Epithelial cell of proximal tubule (primary cell): ENCODE data around the gene KIF22. TPM values are rescaled to one million over a fixed set of nuclear protein-coding genes. Genes with fewer than 3 reads are reported as not detected.

Source experiments
- DNase-seq: peaks from one replicate; pipeline ENCODE4 v3.0.0-alpha.2; 2011; ENCODE audit warnings: low read depth
- H3K4me3 ChIP-seq: 2 replicates; pipeline ENCODE4 v1.5.1; 2011; ENCODE audit warnings: low read depth, mild to moderate bottlenecking, low read length
- total RNA-seq: library from RNA; depleted of rRNA; stranded (reverse); fragments of >200 nt; gene quantifications from 2 replicates; pipeline ENCODE4 v1.2.3, GENCODE V29; 2015
- TF ChIP-seq, protein P1 (sequence below): conservative IDR thresholded peaks from 2 replicates; pipeline ENCODE4 v1.5.1; 2012; ENCODE audit warnings: low read depth, mild to moderate bottlenecking, low read length

Gene KIF22
- total RNA-seq, 1 donor from 2014 or later, result 105 TPM

DNA sequence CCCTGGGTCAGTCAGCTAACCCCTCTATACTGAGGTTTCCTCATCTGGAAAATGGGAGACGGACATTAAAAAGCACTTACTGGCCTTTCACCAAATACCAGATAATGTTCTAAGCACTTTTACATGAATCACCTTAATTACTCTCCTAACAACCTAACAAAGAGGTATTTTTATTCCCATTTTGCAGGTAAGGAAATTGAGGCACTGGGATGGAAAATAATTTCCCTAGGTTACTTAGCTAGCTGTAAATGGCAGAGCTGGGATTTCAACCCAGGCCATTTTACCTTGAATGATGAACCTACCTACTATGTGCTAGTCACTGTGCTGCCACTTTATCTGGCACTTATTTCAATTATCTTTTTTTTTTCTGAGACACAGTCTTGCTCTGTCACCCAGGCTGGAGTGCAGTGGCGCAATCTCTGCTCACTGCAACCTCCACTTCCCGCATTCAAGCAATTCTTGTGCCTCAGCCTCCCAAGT is 3.7 kb downstream of the KIF22 start:
- DNase-seq, result no peak
- TF ChIP-seq, protein P1, sequence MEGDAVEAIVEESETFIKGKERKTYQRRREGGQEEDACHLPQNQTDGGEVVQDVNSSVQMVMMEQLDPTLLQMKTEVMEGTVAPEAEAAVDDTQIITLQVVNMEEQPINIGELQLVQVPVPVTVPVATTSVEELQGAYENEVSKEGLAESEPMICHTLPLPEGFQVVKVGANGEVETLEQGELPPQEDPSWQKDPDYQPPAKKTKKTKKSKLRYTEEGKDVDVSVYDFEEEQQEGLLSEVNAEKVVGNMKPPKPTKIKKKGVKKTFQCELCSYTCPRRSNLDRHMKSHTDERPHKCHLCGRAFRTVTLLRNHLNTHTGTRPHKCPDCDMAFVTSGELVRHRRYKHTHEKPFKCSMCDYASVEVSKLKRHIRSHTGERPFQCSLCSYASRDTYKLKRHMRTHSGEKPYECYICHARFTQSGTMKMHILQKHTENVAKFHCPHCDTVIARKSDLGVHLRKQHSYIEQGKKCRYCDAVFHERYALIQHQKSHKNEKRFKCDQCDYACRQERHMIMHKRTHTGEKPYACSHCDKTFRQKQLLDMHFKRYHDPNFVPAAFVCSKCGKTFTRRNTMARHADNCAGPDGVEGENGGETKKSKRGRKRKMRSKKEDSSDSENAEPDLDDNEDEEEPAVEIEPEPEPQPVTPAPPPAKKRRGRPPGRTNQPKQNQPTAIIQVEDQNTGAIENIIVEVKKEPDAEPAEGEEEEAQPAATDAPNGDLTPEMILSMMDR, result no peak
- H3K4me3 ChIP-seq, result no peak overlapping the region

GRCh38 chr16:29802416-29802935 is 11.9 kb downstream of the KIF22 start:
- H3K4me3 ChIP-seq, result no peak overlapping the region
- DNase-seq, result no peak
- TF ChIP-seq, protein P1, result no peak

DNA sequence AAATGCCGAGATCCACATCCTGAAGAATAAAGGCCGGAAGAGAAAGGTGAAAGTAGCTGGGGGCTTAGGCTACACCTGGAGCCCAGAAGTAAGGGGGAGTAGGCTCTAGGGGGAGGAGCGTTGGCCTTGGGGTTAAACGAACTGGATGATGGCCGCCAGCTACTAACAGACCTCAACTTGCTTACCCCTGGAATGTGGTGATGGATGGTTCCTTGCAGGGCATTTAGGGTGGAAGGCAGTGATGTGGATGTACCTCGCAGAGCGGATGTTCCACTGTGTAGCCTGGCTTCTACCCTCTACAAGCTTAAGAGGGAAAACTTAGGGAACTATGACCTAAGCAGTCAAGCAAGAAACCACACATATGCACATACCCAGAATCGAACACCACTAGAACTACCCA is 13.5 kb downstream of the KIF22 start:
- no peak for DNase-seq
- TF ChIP-seq, protein P1, result no peak
- H3K4me3 ChIP-seq, result peak overlapping the region; percentile 81

DNA sequence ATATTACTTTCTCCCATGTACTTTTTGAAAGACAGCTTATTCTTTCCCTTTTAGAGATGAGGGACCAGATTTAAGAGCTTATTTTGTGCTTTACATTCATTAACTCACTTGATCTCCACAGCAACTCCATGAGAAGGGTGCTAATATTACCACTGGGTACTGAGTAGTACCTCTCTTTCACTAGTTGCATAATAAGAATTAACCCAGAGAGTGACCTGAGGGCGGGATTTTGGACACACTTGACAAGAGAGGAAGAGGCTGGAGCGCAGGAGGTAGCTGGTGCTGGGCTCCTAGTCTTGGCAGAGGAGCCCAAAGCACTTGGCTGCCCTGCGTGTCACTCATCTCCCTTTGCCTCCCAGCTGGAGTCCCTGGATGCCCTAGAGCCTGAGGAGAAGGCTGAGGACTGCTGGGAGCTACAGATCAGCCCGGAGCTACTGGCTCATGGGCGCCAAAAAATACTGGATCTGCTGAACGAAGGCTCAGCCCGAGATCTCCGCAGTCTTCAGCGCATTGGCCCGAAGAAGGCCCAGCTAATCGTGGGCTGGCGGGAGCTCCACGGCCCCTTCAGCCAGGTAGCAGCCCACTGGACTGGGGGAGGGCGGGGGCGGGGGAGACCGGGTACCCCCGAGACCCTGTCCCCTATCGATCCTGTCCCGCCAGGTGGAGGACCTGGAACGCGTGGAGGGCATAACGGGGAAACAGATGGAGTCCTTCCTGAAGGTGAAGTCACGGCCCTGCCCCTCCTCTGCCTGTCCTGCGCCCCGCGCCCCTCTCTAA is 14.1 kb downstream of the KIF22 start:
- peak overlapping the region; percentile 81 for H3K4me3 ChIP-seq
- DNase-seq, result no peak
- TF ChIP-seq, protein P1, result no peak

GRCh38 chr16:29805232-29806098 is 14.9 kb downstream of the KIF22 start:
- TF ChIP-seq, protein P1, result no peak
- H3K4me3 ChIP-seq, result peak overlapping the region; percentile 81
- no peak for DNase-seq

GRCh38 chr16:29806099-29806579 is 15.6 kb downstream of the KIF22 start, which contains the start of gene MAZ:
MAZ (plus strand) TSS chr16:29806529; CDS start chr16:29806702, 173 bp downstream.
- H3K4me3 ChIP-seq, result peak within 1 kb of the TSS; percentile 81
- no peak for DNase-seq
- TF ChIP-seq, protein P1, result no peak
